ENCODE data around the gene SEMA3C.

GRCh38 chr7:80772347-80772993 is 146.4 kb downstream of the SEMA3C start:
- no peak for TF ChIP-seq POLR2AphosphoS5 (IDR thresholded peaks at IDR 0.05)
- no peak for TF ChIP-seq CTCF (IDR thresholded peaks at IDR 0.05)
